ENCODE results near the gene FLAD1.

Gene FLAD1

DNA sequence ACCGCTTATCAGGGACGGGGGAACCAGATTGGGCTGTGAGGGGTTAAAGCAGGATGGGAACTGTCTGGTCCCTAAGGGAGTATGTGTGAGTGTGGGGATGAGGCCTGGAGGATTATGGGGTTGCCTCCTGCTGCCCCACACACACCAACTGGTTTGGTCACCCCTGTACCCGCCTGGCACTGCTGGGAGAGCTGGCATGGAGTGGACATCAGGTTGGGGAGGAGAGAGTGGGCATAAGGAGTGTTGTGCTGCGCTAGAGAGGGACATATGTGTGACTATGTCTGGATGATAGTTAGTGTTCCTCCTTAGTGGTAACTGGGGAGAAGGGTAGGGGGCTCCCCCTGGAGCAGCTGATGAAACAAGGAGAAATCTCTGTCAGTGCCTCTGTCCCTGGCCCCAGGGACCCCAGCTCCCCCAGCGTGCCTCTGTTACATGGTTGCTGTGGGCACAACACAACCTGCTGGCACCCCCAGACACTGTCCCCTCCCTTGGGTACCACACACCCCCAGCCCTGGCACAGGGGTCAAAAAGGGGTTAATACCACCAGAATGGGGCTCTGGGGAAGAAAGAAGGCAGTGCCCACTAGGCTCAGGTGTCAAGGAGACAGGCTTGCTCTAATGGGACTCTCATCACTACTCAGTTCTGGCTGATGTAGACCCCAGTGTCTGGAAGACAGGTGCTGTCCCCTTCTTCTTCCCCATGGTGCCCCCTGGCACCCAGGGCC lies 21.4 kb downstream of the FLAD1 start:
- DNase-seq (ENCODE audit: low read depth): no peak

DNA sequence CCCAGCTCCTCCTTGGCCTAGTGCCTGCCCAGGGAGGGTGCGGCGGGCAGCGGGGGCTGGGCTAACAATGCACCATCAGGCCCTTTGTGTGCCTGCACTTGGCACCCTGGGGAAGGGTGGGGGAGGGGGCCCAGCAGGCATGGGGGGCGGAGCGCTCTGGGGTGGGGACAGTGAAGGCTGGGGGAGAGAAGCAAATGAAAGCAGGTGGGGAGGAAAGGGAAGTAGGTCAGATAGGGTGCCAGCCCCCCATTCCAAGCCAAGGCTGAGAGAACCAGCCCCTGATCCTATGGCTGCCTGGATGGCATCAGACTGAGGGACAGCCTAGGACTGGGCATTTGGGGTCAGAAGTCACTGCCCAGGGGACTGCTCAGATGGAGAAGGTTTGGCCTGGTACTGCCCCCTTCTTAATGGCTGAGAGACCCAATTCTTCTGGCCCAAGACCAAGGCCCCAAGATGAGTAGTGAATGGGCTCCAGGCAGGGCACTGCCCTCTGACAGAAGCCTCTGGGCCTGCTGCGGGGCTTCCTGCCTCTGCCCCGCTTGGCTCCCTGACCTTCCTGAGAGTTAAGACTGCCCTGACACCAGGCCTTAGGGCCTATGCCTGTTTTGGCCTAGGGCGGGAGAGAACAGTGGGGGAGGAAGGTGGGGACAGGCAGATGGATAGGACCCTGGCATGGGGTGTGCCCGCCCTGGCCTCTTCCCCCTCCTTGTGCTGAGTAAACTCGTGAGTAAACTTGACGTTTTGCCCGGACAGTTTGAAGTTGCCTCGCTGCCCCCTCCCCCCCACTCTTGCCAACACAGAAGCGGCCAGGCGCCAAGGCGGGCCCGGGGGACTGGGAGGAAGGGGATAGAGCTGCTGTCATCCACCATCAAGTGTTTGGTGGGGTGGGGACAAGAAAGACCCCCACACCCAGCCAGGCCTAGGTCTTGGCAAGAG lies 22.2 kb downstream of the FLAD1 start:
- no peak for DNase-seq (ENCODE audit: low read depth)

- no peak for DNase-seq (ENCODE audit: low read depth)
These were observed 23.5 kb downstream of the FLAD1 start for GRCh38 chr1:155006601-155007101.

GRCh38 chr1:155007251-155007828 lies 24.2 kb downstream of the FLAD1 start:
- no peak for DNase-seq (ENCODE audit: low read depth)

DNA sequence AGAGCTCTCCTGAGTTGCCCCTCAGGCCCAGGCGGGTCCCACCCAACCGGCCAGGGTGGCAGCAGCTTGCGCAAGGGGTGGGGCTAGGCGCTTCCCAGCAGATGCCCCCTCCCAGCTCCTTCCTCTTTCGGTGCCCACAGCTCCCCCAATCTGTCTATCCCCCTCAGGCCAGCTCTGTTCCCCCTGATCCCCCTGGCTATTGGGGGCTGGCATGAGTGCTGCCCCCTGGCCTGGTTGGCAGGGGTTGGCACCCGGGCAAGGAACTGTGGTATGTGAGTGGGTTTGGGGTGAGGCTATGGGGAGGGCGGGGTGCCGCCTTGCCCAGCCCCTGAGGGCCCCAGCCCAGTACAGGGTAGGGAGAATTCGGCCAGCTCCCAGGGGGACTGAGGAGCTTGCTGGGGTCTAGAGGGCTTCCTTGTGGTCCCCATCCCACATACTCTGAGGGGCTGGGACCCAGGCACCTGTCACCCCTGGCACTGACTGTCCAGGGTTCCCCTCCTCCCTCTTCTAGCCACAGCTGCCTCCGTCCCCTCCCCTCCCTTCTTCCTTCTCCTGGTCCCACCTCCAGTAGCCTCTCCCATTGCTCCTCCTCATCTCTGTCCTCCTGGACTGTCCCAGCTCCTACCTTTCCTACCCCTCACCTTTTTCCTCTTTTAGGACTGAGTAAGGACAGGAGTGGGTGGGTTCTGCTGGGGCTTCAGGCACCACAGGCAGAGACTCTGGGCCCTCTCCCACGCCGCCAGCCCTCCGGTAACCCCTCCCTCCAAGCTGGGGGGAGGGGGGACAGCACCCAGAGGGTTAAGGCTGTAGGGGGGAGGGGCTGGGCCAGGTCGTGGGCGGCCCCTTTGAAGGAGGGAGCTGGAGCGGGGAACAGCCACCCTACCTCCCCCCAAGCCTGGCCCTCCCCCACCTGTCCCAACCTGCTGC lies 25.1 kb downstream of the FLAD1 start:
- no peak for DNase-seq (ENCODE audit: low read depth)

DNA sequence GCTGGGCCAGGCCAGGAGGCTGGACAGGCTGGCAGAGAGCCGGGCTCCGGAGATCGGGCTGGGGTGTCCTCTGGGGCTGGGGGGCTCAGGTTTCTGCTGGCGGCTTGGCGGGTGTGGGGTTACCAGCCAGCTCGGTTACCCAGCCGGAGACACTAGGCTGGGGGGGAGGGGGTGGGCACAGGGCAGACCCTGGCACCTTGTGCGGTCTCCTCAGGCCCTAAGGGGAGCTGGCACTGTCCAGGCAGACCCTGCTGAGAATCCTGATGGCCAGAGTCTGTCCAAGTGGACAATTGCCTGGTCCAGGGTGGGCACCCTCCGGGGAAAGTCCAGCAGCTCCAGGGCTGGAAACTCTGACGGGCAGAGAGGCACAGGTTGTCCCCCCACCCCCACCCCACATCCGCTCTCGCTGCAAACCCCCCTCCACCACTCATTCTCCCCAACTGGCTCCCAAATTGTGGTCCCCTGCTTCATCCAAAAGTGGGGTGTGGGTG lies 26.1 kb downstream of the FLAD1 start:
- DNase-seq (ENCODE audit: low read depth): no peak

DNA sequence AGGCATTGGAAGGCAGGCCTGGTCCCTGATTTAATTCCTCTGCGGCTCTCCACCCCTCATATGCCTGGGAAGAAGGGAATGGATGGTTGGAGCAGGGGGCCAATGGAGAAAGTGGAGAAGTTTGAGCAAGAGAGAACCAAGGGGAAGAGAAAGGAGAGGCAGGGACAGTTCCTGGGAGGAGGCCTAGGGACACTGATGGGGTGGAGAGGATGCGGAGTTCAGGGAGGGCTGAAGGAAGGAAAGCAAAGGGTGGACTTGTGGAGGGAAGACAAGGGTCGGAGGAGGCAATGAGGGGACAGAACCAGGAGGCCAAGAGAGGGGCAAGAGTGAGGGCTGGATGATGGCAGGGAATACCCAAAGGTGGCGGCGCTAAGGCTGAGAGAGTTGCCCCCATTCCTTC lies 26.6 kb downstream of the FLAD1 start:
- DNase-seq (ENCODE audit: low read depth): no peak

- no peak for DNase-seq (ENCODE audit: low read depth)
These were observed 27.2 kb downstream of the FLAD1 start for GRCh38 chr1:155010211-155010918.

- DNase-seq (ENCODE audit: low read depth): no peak
These were observed 27.9 kb downstream of the FLAD1 start for GRCh38 chr1:155011004-155011416.

DNA sequence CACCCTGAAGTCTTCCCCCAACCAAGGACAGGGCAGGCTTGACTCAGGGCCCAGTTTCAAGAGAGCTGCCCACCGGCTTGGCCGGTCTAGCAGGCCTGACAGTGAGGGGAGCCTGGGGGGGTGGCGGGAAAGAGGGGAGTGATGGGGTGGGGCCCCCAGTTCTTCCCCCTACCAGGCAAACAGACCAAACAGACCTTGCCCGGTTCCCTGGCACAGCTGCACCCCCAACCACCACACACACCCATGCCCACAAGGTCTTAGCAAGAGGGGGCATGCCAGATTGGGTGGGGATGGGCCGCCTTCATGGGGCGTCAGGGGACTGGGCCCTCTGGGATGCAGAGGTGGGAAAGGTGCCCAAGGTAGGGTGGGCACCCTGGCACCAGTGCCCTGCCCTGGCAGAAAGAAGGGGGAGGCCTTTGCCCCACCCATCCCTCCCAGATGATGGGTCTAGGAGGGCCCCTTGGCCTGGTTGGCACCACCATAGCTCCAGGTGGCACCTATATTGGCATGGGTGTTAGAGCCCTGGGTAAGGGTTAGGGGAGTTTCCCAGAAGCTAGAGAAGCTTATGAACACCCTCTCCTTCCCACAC lies 28.4 kb downstream of the FLAD1 start:
- DNase-seq (ENCODE audit: low read depth): no peak

DNA sequence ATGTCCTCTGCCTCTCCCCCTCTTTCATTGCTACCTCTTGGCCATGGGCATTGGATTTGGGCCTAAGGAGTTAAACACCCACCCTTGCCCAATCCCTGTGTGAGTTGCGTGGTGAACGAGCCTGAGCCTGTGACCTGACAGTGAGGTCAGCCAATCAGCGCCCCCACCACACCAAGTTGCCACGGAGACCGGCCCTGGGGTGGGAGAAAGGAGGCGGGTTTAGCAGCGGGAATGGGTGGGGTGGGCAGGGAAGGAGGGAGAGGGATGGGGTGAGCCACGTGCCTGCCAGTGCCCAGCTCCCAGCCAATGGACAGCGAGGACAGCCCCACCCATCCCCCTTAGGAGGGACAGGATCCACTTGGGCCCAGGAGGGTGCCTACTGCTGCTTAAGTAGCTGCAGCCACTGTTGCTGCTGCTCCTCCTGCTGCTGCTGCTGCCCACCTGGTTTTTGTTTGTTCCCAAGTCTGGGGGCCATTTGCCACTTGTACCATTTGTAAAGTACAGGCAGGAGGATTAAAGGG lies 28.9 kb downstream of the FLAD1 start:
- DNase-seq (ENCODE audit: low read depth): no peak

GRCh38 chr1:155012776-155013602 lies 29.8 kb downstream of the FLAD1 start:
- DNase-seq (ENCODE audit: low read depth): no peak

- DNase-seq (ENCODE audit: low read depth): no peak
These were observed 30.5 kb downstream of the FLAD1 start for GRCh38 chr1:155013632-155014031.

GRCh38 chr1:155014709-155015508 lies 31.8 kb downstream of the FLAD1 start:
- DNase-seq (ENCODE audit: low read depth): no peak

DNA sequence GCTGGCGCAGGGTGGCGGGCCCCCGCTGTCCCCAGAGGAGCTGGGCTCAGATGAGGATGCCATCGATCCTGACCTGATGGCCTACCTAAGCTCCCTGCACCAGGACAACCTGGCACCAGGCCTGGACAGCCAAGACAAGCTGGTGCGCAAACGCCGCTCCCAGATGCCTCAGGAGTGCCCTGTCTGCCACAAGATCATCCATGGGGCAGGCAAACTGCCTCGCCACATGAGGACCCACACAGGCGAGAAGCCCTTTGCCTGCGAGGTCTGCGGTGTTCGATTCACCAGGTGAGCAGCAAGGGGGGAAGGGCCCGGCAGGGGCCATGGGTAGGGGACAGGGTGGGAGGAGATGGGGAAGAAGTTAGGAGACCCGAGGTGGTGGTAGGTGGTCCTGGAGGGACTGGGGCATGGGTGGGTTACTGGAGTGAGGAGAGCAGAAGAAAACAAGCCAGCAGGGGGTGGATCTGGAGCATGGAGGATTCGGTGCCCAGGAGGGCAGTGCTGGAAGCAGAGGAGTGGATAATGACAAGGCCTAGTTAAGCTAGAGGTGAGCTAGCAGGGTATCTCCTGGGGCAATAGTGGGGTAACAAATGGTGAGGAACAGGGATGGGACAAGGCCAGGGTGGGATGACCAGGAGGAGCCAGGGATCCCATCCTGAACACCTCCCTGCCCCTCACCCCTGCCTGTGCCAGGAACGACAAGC lies 32.5 kb downstream of the FLAD1 start:
- DNase-seq (ENCODE audit: low read depth): no peak

DNA sequence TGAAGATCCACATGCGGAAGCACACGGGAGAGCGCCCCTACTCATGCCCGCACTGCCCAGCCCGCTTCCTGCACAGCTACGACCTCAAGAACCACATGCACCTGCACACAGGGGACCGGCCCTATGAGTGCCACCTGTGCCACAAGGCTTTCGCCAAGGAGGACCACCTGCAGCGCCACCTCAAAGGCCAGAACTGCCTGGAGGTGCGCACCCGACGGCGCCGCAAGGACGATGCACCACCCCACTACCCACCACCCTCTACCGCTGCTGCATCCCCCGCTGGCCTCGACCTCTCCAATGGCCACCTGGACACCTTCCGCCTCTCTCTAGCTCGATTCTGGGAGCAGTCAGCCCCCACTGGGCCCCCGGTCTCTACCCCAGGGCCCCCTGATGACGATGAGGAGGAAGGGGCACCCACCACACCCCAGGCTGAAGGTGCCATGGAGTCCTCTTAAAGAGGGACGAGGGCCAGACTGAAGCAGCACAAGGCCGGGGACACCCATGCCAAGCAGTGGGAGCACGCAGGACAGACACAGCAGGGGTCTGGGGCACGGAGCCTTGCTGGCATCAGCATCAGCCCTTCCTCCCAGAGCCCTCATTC lies 33.2 kb downstream of the FLAD1 start:
- no peak for DNase-seq (ENCODE audit: low read depth)

All from GM04504 (cell line).